Activated CD4-positive, alpha-beta T cell treated with anti-CD3 and anti-CD28 coated beads, Interleukin-2, amount 10 ng/mL, durations not matched to agents 24 days and 14 days (primary cell): ENCODE results near the gene KRTAP21-1. TPM values are rescaled to one million over a fixed set of nuclear protein-coding genes. Genes with fewer than 3 reads are reported as not detected.

ENCODE experiments used
- DNase-seq: peaks from one replicate; pipeline ENCODE4 v3.0.0; 2022
- H3K27ac Mint-ChIP-seq: one replicate; pipeline ENCODE4 v1.8.0; 2022; ENCODE audit warnings: mild to moderate bottlenecking, mixed read lengths
- H3K27me3 Mint-ChIP-seq: one replicate; pipeline ENCODE4 v1.8.0; 2022; ENCODE audit warnings: mixed read lengths
- H3K36me3 Mint-ChIP-seq: one replicate; pipeline ENCODE4 v1.8.0; 2022; ENCODE audit warnings: low read depth, mild to moderate bottlenecking, mixed read lengths
- H3K4me1 Mint-ChIP-seq: one replicate; pipeline ENCODE4 v1.8.0; 2021; ENCODE audit warnings: mixed read lengths
- H3K4me3 Mint-ChIP-seq: one replicate; pipeline ENCODE4 v1.8.0; 2022; ENCODE audit warnings: mild to moderate bottlenecking, moderate library complexity, mixed read lengths
- H3K9me3 Mint-ChIP-seq: one replicate; pipeline ENCODE4 v1.8.0; 2021; ENCODE audit warnings: mixed read lengths
- intact Hi-C: fragments of 100-400 bp; cut with micrococcal nuclease; formaldehyde crosslinking; loops from one replicate; pipeline ENCODE4 v1.15.1; 2023
- total RNA-seq: library from RNA; stranded (reverse); gene quantifications from 2 replicates; pipeline ENCODE4 v1.2.3, GENCODE V29; 2022

Gene KRTAP21-1
- total RNA-seq, 1 donor from 2014 or later: not detected

DNA sequence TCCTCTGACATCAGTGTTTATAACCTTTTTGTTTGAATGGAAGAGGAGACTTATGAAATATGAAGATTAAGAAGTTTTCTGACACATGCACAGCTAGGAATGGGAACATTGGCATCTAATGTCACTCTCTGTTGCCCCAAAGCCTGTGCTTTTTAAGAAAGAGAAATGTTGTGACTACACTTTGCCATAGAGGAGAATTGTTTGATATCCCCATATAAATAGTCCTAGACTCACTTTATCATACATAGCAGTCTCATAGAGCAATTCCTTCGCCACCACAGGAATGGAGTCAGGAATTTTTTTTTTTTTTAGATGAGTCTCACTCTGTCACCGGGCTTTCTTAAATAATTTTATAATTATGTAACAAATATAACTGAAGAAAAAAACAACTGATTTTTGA is 38.1 kb downstream of the KRTAP21-1 start:
- peaks cover 31% of the 10 kb centered on the region for H3K4me1 Mint-ChIP-seq
- peak overlapping the region; percentile 56 for H3K27ac Mint-ChIP-seq
- H3K27me3 Mint-ChIP-seq: no peaks in the 10 kb centered on the region
- peaks cover 3% of the 10 kb centered on the region for H3K36me3 Mint-ChIP-seq
- H3K9me3 Mint-ChIP-seq: peaks cover 9% of the 10 kb centered on the region
- no peak for DNase-seq
- peak overlapping the region; percentile 21 for H3K4me3 Mint-ChIP-seq
- intact Hi-C loops: loop anchor here (5.0 to 10.0 kb wide), 3 partner anchors 368 to 1882 kb away; no protein-coding TSS in a partner anchor

DNA sequence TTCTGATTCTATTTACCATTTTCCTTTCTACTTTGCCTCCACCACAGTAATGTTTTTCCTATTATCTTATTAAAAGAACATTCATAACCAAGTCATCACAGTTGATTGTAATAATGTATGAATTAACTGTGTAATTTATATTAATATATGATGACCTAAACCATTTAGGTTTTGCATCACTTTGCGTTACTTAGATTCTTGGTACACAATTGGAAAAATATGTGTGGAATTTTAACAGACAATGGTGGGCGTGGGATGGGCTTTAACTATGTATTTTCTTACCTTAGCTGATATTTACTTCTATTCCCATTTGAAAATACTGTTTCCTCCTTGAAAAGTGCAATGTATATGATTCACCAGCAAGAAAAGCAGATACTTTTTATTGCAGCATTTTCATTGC is 40.3 kb downstream of the KRTAP21-1 start:
- no peaks in the 10 kb centered on the region for H3K27me3 Mint-ChIP-seq
- intact Hi-C loops: loop anchor here (5.0 to 10.0 kb wide), 3 partner anchors 370 to 1880 kb away; no protein-coding TSS in a partner anchor
- no peak for DNase-seq
- H3K27ac Mint-ChIP-seq: no peak overlapping the region
- H3K9me3 Mint-ChIP-seq: peaks cover 15% of the 10 kb centered on the region
- peaks cover 10% of the 10 kb centered on the region for H3K36me3 Mint-ChIP-seq
- peaks cover 33% of the 10 kb centered on the region for H3K4me1 Mint-ChIP-seq
- H3K4me3 Mint-ChIP-seq: no peak overlapping the region

DNA sequence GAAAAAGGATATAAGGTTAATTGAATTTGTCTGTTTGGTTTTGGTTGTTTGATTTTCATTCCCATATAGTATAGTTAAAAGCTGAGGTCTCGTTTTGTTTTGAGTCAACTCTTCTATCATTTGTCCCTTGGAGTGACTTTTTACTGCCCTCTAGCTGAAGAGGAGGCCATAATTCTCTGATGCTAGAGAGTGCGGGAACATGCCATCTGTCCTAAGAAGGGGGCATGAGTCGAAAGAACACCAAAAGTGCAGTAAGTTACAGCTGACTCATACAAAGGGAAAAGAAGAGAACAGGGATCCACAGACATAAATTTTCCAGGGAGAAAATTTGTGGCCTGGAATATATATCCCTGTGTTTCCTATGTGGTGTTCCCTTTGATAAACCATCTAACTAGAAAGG is 40.8 kb downstream of the KRTAP21-1 start:
- peaks cover 28% of the 10 kb centered on the region for H3K4me1 Mint-ChIP-seq
- no peak overlapping the region for H3K27ac Mint-ChIP-seq

DNA sequence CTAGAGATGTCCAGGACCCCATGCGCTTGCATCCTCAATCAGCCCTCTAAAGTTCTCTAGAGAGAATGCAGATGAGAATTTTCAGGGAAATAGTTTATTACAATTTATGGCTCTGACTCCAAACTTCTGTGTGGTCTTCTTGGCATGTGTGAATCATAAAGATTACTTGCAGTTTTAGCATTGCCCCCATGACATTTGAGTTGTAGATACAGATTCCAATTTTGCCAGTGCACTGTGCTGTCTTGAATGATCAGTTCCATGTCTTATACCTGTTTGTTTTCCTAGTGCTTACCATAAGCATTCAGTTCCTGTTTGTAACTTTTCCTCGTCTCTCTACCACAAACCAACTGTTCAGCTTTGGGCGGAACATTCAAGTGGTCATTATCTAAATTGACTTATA is 41.5 kb downstream of the KRTAP21-1 start:
- DNase-seq: no peak
- H3K27me3 Mint-ChIP-seq: no peaks in the 10 kb centered on the region
- H3K9me3 Mint-ChIP-seq: peaks cover 15% of the 10 kb centered on the region
- H3K36me3 Mint-ChIP-seq: peaks cover 10% of the 10 kb centered on the region
- intact Hi-C loops: loop anchor here (10.0 kb wide), 2 partner anchors 371 to 1879 kb away; no protein-coding TSS in a partner anchor
- no peak overlapping the region for H3K27ac Mint-ChIP-seq
- H3K4me1 Mint-ChIP-seq: peaks cover 22% of the 10 kb centered on the region
- no peak overlapping the region for H3K4me3 Mint-ChIP-seq

More for the DNA sequence above, 40.8 kb downstream of the KRTAP21-1 start:
- H3K36me3 Mint-ChIP-seq: peaks cover 10% of the 10 kb centered on the region
- no peaks in the 10 kb centered on the region for H3K27me3 Mint-ChIP-seq
- intact Hi-C loops: loop anchor here (10.0 kb wide), 2 partner anchors 370 to 1880 kb away; no protein-coding TSS in a partner anchor
- no peak overlapping the region for H3K4me3 Mint-ChIP-seq
- DNase-seq: no peak
- peaks cover 15% of the 10 kb centered on the region for H3K9me3 Mint-ChIP-seq

DNA sequence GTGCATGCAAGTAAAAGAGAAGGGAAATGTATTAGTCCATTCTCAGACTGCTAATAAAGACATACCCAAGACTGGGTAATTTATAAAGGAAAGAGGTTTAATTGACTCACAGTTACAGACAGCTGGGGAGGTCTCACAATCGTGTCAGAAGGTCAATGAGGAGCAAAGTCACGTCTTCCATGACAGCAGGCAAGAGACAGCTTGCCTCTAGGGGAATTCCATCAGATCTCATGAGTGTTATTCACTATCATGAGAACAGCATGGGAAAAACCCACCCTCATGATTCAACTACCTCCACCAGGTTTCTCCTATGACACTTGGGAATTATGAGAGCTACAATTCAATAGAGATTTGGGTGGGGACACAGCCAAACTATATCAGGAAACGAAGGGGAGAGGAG is 44.7 kb downstream of the KRTAP21-1 start:
- Mint-ChIP-seq H3K27ac (peak overlapping the region; percentile 97), H3K36me3 (peaks cover 11% of the 10 kb centered on the region), H3K27me3 (no peaks in the 10 kb centered on the region), H3K4me3 (peak overlapping the region; percentile 26), H3K9me3 (peaks cover 21% of the 10 kb centered on the region), H3K4me1 (peaks cover 14% of the 10 kb centered on the region)
- DNase-seq: no peak
- intact Hi-C loops: loop anchor here (1.0 to 10.0 kb wide), 3 partner anchors 8 to 1876 kb away; partner anchors contain the start of gene KRTAP21-3

DNA sequence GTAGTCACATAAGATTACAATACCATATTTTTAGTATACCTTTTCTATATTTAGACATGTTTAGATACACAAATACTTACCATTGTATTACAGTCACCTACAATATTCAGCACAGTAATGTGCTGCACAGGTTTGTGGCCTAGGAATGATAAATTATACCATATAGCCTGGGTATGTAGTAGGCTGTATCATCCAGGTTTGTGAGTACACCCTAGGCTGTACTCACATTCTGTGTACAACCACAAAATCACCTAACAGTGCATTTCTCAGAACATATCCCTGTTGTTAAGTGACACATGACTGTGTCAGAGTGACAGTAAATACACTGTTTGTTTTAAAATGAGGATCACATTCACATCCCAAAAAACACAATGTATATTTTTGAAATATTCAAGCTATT is 47.8 kb downstream of the KRTAP21-1 start:
- DNase-seq: no peak
- intact Hi-C loops: no loop called here
- Mint-ChIP-seq H3K27me3 (peaks cover 4% of the 10 kb centered on the region), H3K4me3 (no peak overlapping the region), H3K36me3 (peaks cover 8% of the 10 kb centered on the region), H3K9me3 (peaks cover 14% of the 10 kb centered on the region), H3K4me1 (peaks cover 10% of the 10 kb centered on the region), H3K27ac (no peak overlapping the region)

Other genes starting within 250 kb of the KRTAP21-1 start
- not detected in 2 replicates for gene KRTAP19-6, start 213.6 kb downstream of the KRTAP21-1 start, total RNA-seq
- not detected in 2 replicates for gene KRTAP19-7, start 194.1 kb downstream of the KRTAP21-1 start, total RNA-seq
- gene KRTAP22-2, start 165.0 kb downstream of the KRTAP21-1 start, total RNA-seq: not detected in 2 replicates
- gene KRTAP6-3, start 163.0 kb downstream of the KRTAP21-1 start, total RNA-seq: not detected in 2 replicates
- gene KRTAP6-2, start 156.5 kb downstream of the KRTAP21-1 start, total RNA-seq: not detected in 2 replicates
- not detected in 2 replicates for gene KRTAP22-1, start 154.3 kb downstream of the KRTAP21-1 start, total RNA-seq
- not detected in 2 replicates for gene KRTAP6-1, start 141.5 kb downstream of the KRTAP21-1 start, total RNA-seq
- not detected in 2 replicates for gene KRTAP20-1, start 139.0 kb downstream of the KRTAP21-1 start, total RNA-seq
- not detected in 2 replicates for gene KRTAP20-4, start 134.8 kb downstream of the KRTAP21-1 start, total RNA-seq
- not detected in 2 replicates for gene KRTAP20-2, start 120.2 kb downstream of the KRTAP21-1 start, total RNA-seq
- not detected in 2 replicates for gene KRTAP20-3, start 112.6 kb downstream of the KRTAP21-1 start, total RNA-seq
- not detected in 2 replicates for gene KRTAP21-3, start 36.7 kb downstream of the KRTAP21-1 start, total RNA-seq
- not detected in 2 replicates for gene KRTAP21-2, start 8.2 kb downstream of the KRTAP21-1 start, total RNA-seq
- gene KRTAP8-1, start 57.8 kb upstream of the KRTAP21-1 start, total RNA-seq: not detected in 2 replicates
- gene KRTAP7-1, start 74.3 kb upstream of the KRTAP21-1 start, total RNA-seq: not detected in 2 replicates
- gene KRTAP11-1, start 126.2 kb upstream of the KRTAP21-1 start, total RNA-seq: not detected in 2 replicates